Testis (tissue), 2 donors: Measurements from ENCODE around the gene GPR63.

ENCODE experiments used
- POLR2A ChIP-seq: fragments of 450-650 bp; IDR thresholded peaks from one replicate; pipeline ENCODE4 v1.6.1; 2017; ENCODE audit warnings: antibody characterized with exemption, mild to moderate bottlenecking, moderate library complexity
- TF ChIP-seq, protein P1 (sequence below), 3 experiments: fragments of 450-650 bp in 2 of 3; fragments of 200-600 bp in 1 of 3; sonication (generic) in 1 of 3; IDR thresholded peaks; one replicate each; pipeline ENCODE4 v1.5.1; 2016 to 2019; ENCODE audit warnings: antibody characterized with exemption in 3 of 3, mild to moderate bottlenecking in 2 of 3, moderate library complexity in 1 of 3

DNA sequence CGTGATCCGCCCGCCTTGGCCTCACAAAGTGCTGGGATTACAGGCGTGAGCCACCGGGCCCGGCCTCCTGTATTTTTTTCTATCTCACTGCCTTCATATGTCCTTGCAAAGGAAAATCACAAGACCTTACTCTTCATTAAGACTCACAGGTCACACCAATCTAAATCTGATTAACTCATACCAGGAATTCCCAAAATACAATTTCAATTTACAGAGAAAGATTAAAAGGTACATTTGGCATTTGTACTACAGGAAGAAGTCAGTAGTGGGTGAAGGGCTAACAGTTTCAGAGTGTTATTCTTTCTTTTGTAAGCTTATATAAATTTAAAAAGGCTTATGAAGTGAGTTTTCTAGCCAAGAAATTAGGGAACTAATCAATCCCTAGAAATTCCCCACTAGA is 87.4 kb downstream of the GPR63 start:
- TF ChIP-seq, protein P1, sequence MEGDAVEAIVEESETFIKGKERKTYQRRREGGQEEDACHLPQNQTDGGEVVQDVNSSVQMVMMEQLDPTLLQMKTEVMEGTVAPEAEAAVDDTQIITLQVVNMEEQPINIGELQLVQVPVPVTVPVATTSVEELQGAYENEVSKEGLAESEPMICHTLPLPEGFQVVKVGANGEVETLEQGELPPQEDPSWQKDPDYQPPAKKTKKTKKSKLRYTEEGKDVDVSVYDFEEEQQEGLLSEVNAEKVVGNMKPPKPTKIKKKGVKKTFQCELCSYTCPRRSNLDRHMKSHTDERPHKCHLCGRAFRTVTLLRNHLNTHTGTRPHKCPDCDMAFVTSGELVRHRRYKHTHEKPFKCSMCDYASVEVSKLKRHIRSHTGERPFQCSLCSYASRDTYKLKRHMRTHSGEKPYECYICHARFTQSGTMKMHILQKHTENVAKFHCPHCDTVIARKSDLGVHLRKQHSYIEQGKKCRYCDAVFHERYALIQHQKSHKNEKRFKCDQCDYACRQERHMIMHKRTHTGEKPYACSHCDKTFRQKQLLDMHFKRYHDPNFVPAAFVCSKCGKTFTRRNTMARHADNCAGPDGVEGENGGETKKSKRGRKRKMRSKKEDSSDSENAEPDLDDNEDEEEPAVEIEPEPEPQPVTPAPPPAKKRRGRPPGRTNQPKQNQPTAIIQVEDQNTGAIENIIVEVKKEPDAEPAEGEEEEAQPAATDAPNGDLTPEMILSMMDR (IDR thresholded peaks at IDR 0.05) = no peak
- TF ChIP-seq POLR2A = no peak
